Duodenal mucosa (tissue), 2 donors: ENCODE data around the gene GPC2.

Experiments used
- H3K27ac ChIP-seq: one replicate; pipeline ENCODE4 v1.7.0; 2013; ENCODE audit warnings: low read depth, low read length
- H3K27me3 ChIP-seq, 2 donors: one replicate each; pipeline ENCODE4 v1.7.0; 2013; ENCODE audit warnings: low read length in 2 of 2, control low read depth in 1 of 2; ENCODE audit not compliant: insufficient read depth in 2 of 2, control insufficient read depth in 1 of 2
- H3K36me3 ChIP-seq, 2 donors: one replicate each; pipeline ENCODE4 v1.7.0; 2013; ENCODE audit warnings: low read length in 2 of 2, control low read depth in 1 of 2; ENCODE audit not compliant: insufficient read depth in 2 of 2, control insufficient read depth in 1 of 2
- H3K4me1 ChIP-seq, 2 donors: one replicate each; pipeline ENCODE4 v1.7.0; 2013; ENCODE audit warnings: low read length in 2 of 2, control low read depth in 1 of 2; ENCODE audit not compliant: insufficient read depth in 2 of 2, control insufficient read depth in 1 of 2
- H3K4me3 ChIP-seq, 2 donors: one replicate each; pipeline ENCODE4 v1.7.0; 2013; ENCODE audit warnings: low read length in 2 of 2, low read depth in 1 of 2
- H3K9ac ChIP-seq, 2 donors: one replicate each; pipeline ENCODE4 v1.7.0; 2013; ENCODE audit warnings: low read length in 2 of 2, low read depth in 1 of 2
- H3K9me3 ChIP-seq, 2 donors: one replicate each; pipeline ENCODE4 v1.7.0; 2013; ENCODE audit warnings: low read length in 2 of 2, control low read depth in 1 of 2; ENCODE audit not compliant: control insufficient read depth in 1 of 2

The GPC2 gene

DNA sequence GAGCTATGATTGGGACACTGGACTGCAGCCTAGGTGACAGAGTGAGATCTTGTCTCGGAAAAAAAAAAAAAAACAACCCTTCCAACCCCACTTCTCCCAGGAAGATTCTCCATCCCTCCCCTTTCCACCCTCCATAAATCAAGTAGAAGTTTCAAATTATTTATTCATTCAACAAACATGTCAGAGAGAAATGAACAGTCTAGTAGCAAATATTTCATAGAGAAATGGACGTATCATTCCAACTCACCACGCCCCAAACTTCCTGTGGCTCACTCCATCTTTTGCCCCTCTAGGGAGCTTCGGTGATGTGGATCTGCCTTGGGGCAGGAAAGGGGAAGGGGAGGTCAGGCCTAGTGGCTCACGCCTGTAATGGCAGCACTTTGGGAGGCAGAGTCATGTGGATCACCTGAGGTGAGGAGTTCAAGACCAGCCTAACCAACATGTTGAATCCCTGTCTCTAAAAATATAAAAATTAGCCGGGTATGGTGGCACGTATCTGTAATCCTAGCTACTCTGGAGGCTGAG, 18.0 kb downstream of the GPC2 start:
- Histone ChIP-seq H3K9me3 (no peaks in the 10 kb centered on the region), H3K4me1 (peaks cover 42 to 44% of the 10 kb centered on the region in 2 donors), H3K27ac (no peak overlapping the region), H3K36me3 (peaks cover 5 to 22% of the 10 kb centered on the region in 2 donors), H3K4me3 (peak overlapping the region; percentile 74 to 80), H3K9ac (peak overlapping the region; percentile 65 to 84), H3K27me3 (no peaks in the 10 kb centered on the region)

DNA sequence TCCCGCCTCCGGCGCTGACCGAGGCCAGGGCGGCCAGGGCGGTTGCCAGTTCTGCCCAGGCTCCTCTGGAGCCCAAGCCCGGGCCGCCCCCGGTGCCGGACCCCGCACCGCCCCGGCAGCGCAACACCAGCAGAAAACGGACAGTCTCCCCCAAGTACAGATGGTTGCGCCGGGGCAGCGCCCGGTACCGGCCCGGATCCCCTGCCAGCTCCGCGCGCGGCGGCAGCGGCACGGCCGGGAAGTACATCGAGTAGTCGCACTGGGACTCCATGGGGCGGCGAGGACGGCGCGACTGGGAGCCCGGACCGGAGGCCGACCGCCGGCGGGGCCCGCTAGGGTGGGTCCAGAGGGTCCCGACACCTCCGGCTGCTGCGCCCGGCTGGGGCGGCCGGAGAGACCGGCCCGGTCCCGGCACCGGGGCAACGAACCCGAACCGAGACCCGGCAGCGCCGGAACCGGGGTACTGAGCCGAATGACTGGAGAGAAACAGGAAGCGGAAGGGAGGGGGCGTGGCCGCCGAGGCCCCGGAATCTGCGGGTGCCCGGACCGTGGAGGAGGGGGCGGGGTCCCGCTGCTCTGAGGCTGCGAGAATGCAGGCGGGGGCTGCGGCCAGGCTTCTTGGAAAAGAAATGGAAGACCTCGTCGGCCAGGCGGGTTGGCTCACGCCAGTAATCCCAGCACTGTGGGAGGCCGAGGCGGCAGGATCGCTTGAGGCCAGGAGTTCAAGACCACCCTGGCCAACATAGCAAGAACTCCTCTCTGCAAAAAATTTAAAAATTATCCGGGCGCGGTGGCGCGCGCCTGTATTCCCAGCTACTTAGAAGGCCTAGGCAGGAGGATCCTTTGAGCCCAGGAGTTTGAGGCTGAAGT, 18.7 kb downstream of the GPC2 start, which contains the start of gene TRAPPC14:
Gene TRAPPC14, minus strand, starts transcription at position 495 of the 870 bp plus-strand sequence. Its CDS starts 224 bp downstream, at position 271.
- peak within 1 kb of the TSS; percentile 74 to 80 for H3K4me3 ChIP-seq
- H3K36me3 ChIP-seq, result peaks cover 5 to 22% of the 10 kb centered on the region in 2 donors
- peak within 1 kb of the TSS; percentile 65 to 84 for H3K9ac ChIP-seq
- H3K9me3 ChIP-seq, result no peaks in the 10 kb centered on the region
- peaks cover 49% of the 10 kb centered on the region in 2 donors for H3K4me1 ChIP-seq
- H3K27ac ChIP-seq, result peak within 1 kb of the TSS; percentile 32
- H3K27me3 ChIP-seq, result no peaks in the 10 kb centered on the region

GRCh38 chr7:100157334-100158228, 19.6 kb downstream of the GPC2 start:
- H3K4me3 ChIP-seq, result peak overlapping the region; percentile 74 to 80
- no peak overlapping the region for H3K27ac ChIP-seq
- H3K36me3 ChIP-seq, result peaks cover 5 to 22% of the 10 kb centered on the region in 2 donors
- H3K27me3 ChIP-seq, result no peaks in the 10 kb centered on the region
- H3K9ac ChIP-seq, result peak overlapping the region; percentile 65 to 84
- H3K4me1 ChIP-seq, result peaks cover 48 to 49% of the 10 kb centered on the region in 2 donors
- H3K9me3 ChIP-seq, result no peaks in the 10 kb centered on the region

GRCh38 chr7:100157069-100157333, 20.2 kb downstream of the GPC2 start:
- H3K9me3 ChIP-seq, result no peaks in the 10 kb centered on the region
- peaks cover 5 to 22% of the 10 kb centered on the region in 2 donors for H3K36me3 ChIP-seq
- no peaks in the 10 kb centered on the region for H3K27me3 ChIP-seq
- H3K9ac ChIP-seq, result peak overlapping the region in 1 of 2 donors; percentile 65
- H3K4me1 ChIP-seq, result peaks cover 48 to 49% of the 10 kb centered on the region in 2 donors
- no peak overlapping the region for H3K27ac ChIP-seq
- peak overlapping the region; percentile 74 to 80 for H3K4me3 ChIP-seq

DNA sequence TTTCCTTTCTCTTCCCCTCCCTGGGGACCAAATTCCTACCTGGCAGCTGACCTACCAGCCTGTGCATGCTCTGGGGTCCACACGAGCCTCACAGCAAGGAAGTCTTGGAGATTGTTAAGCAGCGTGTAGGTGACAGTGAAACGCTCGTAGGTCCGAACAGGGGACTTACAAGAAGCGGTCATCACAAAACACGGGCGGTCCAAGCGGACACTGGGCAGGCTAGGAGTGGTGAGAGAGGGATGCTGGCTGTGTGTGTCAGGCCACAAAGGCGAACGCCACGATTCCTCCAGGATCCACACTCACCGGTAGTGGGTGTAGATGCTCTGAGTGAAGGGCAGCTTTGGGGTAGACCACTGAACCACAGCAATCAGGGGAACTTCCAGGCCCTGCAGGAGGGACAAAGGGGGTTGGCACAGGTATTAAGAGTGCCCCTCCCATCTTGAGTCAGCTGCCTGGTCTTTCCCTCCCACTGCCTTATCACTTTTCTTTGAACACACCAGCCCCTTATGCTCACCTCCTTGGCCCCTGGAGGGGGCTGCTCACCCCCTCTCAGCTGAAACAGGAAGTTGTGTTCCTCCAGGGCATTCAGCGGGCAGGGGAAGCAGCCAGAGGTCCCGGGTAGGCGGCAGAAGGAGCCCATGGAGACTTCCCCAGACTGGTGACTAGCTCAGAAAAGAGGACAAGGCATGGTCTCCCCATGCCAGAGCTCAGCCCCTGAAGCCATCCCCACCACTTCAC, 20.7 kb downstream of the GPC2 start:
- Histone ChIP-seq H3K4me3 (peak overlapping the region; percentile 74 to 80), H3K27ac (no peak overlapping the region), H3K9ac (peak overlapping the region; percentile 43 to 65), H3K36me3 (peaks cover 5 to 22% of the 10 kb centered on the region in 2 donors), H3K9me3 (no peaks in the 10 kb centered on the region), H3K4me1 (peaks cover 48 to 49% of the 10 kb centered on the region in 2 donors), H3K27me3 (no peaks in the 10 kb centered on the region)

DNA sequence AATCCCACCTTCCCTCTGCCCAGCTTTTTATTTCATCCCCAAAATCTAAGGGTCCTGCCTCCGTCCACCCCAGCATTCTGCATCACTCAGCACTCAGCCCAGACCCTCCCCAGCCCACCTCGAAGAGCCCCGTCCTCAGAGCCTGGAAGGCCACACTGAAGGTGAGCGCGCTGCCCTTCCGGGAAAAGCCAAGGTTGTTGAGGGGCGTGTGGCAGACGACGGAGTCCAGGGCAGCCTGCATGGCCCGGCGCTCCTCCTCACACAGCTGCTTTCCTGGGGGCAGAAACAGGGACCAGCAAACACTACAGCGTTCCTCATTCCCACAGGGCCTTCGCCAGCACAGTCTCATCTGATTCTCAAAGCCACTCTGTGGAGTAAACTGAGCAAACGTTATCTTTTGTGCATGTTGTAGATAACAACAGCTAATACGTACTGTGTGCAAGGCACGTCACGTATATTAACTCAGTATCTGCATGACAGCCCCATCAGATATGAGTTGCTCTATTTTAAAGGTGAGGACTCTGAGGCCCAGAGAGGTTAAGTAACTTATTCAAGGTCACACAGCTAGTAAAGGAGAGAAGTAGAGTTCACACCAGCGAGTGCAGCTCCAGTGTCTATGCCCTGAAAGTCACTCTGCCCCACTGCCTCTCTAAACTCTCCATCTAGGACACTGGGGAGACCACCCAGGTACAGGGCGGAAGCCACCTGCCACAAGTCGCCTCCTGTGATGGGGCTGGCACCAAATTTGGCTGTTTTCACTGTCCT, 21.4 kb downstream of the GPC2 start:
- Histone ChIP-seq H3K9me3 (no peaks in the 10 kb centered on the region), H3K9ac (no peak overlapping the region), H3K27ac (no peak overlapping the region), H3K4me3 (no peak overlapping the region), H3K27me3 (no peaks in the 10 kb centered on the region), H3K36me3 (peaks cover 5 to 22% of the 10 kb centered on the region in 2 donors), H3K4me1 (peaks cover 48 to 49% of the 10 kb centered on the region in 2 donors)

GRCh38 chr7:100154651-100155491, 22.3 kb downstream of the GPC2 start:
- Histone ChIP-seq H3K27me3 (no peaks in the 10 kb centered on the region), H3K4me3 (no peak overlapping the region), H3K4me1 (peaks cover 49 to 54% of the 10 kb centered on the region in 2 donors), H3K9ac (peak overlapping the region in 1 of 2 donors; percentile 18), H3K27ac (peak overlapping the region; percentile 42), H3K9me3 (no peaks in the 10 kb centered on the region), H3K36me3 (peaks cover 5 to 22% of the 10 kb centered on the region in 2 donors)

GRCh38 chr7:100153708-100154535, 23.3 kb downstream of the GPC2 start:
- Histone ChIP-seq H3K36me3 (peaks cover 5 to 22% of the 10 kb centered on the region in 2 donors), H3K9me3 (no peaks in the 10 kb centered on the region), H3K9ac (peak overlapping the region in 1 of 2 donors; percentile 32), H3K27ac (peak overlapping the region; percentile 75), H3K4me1 (peaks cover 52 to 55% of the 10 kb centered on the region in 2 donors), H3K27me3 (no peaks in the 10 kb centered on the region), H3K4me3 (peak overlapping the region in 1 of 2 donors; percentile 39)
